ENCODE results near the gene AEBP2. TPM values are rescaled to one million over a fixed set of nuclear protein-coding genes. Genes with fewer than 3 reads are reported as not detected.

AEBP2 gene
- total and polyA plus RNA-seq, 2 of the 4 experiments (the other 2 are of a cell fraction) = 15.5 to 21.7 TPM

- H3K56ac ChIP-seq (ENCODE audit: extremely low read depth, insufficient read depth, low read length) = no peak overlapping the region
- POLR2A ChIA-PET (ENCODE audit: unreplicated experiment) = no interaction called here
- H2AK5ac ChIP-seq (ENCODE audit: low read depth, low read length) = no peak overlapping the region
Measured at GRCh38 chr12:19410211-19410610, 29.1 kb upstream of the AEBP2 start.

More at GRCh38 chr12:19410211-19410610, 29.1 kb upstream of the AEBP2 start:
- Histone ChIP-seq H3K27ac (ENCODE audit: insufficient read depth, low read length) (no peak overlapping the region), H3K4me1 (ENCODE audit: control insufficient read depth, insufficient read depth, low read length) (0 out of 2 replicates have a peak, but pooled peaks cover 3% of the 10 kb centered on the region), H2BK120ac (ENCODE audit: low read depth, low read length) (no peak overlapping the region), H3K14ac (replicated peaks; ENCODE audit: low read depth, low read length) (no peak overlapping the region), H3K27me3 (ENCODE audit: control insufficient read depth, insufficient read depth, low read length) (no peaks in the 10 kb centered on the region), H4K20me1 (ENCODE audit: insufficient read depth, low read length) (no peaks in the 10 kb centered on the region), H3K4me2 (ENCODE audit: low read depth, low read length) (no peak overlapping the region), H3K79me1 (ENCODE audit: low read depth in 1 of 2, low read length in 2 of 2) (no peaks in the 10 kb centered on the region), H3K4me3 (ENCODE audit: insufficient read depth, low read depth, low read length) (no peak overlapping the region), H4K91ac (ENCODE audit: insufficient read depth, low read depth, low read length) (no peak overlapping the region), H3K9me1 (ENCODE audit: insufficient read depth, low read length) (0 out of 2 replicates have a peak, but pooled peaks cover 3% of the 10 kb centered on the region), H3K9ac (ENCODE audit: low read depth, low read length) (no peak overlapping the region), H2BK20ac (ENCODE audit: low read depth, low read length) (no peak overlapping the region), H3K23ac (ENCODE audit: low read depth, low read length) (no peak overlapping the region), H3K4ac (ENCODE audit: low read depth, low read length) (no peak overlapping the region), H4K8ac (ENCODE audit: low read depth in 2 of 2, low read length in 2 of 2) (no peak overlapping the region), H2BK5ac (ENCODE audit: low read depth, low read length, poor library complexity, severe bottlenecking) (no peak overlapping the region), H2BK15ac (ENCODE audit: low read depth, low read length) (no peak overlapping the region), H2AK9ac (replicated peaks; ENCODE audit: low read depth, low read length, poor library complexity) (no peak overlapping the region), H4K5ac (ENCODE audit: low read depth, low read length) (no peak overlapping the region), H3K9me3 (ENCODE audit: control insufficient read depth, insufficient read depth, low read length) (no peaks in the 10 kb centered on the region), H3K36me3 (ENCODE audit: control insufficient read depth, insufficient read depth, low read length) (no peaks in the 10 kb centered on the region), H2AFZ (replicated peaks; ENCODE audit: low read length, poor library complexity) (no peak overlapping the region), H3K18ac (ENCODE audit: low read depth, low read length) (no peak overlapping the region)
- dilution Hi-C loops (cut with HindIII; ENCODE audit: low sequenced_read_pairs, unreplicated experiment) (no loop called here), intact Hi-C loops (cut with micrococcal nuclease) (no loop called here), in situ Hi-C loops (cut with MboI; ENCODE audit: low sequenced_read_pairs) (no loop called here)
- BruUV-seq (replicated peaks) = no TSS peak
- peak; percentile 46; the same call in 1 of the 2 replicates for ATAC-seq (ENCODE audit: low read depth)
- DNase-seq = no peak
- TF ChIP-seq RCOR1 (IDR thresholded peaks at IDR 0.05; ENCODE audit: insufficient replicate concordance, low read length) (no peak), POLR2A (IDR thresholded peaks at IDR 0.05; ENCODE audit: low read depth, low read length) (no peak), SMC3 (IDR thresholded peaks at IDR 0.05; ENCODE audit: low read depth, low read length) (no peak), BHLHE40 (IDR thresholded peaks at IDR 0.05; ENCODE audit: low read depth, low read length) (no peak), RFX5 (IDR thresholded peaks at IDR 0.05; ENCODE audit: low read depth, low read length) (no peak), NFE2L2 (IDR thresholded peaks at IDR 0.05; ENCODE audit: low read depth, low read length) (no peak), CEBPB (IDR thresholded peaks at IDR 0.05; ENCODE audit: low read depth, low read length) (no peak), RAD21 (IDR thresholded peaks at IDR 0.05; ENCODE audit: low read length) (no peak), FOS (IDR thresholded peaks at IDR 0.05; ENCODE audit: low read depth, low read length) (no peak), USF2 (IDR thresholded peaks at IDR 0.05; ENCODE audit: low read depth, low read length) (no peak), MXI1 (IDR thresholded peaks at IDR 0.05; ENCODE audit: borderline replicate concordance, low read depth, low read length) (no peak), MAZ (IDR thresholded peaks at IDR 0.05; ENCODE audit: borderline replicate concordance, low read depth, low read length) (no peak), MAFK (IDR thresholded peaks at IDR 0.05; ENCODE audit: low read depth, low read length) (no peak), ELK1 (IDR thresholded peaks at IDR 0.05; ENCODE audit: borderline replicate concordance, low read depth, low read length) (no peak)
- WGBS, 2 experiments (ENCODE audit: extremely low coverage in 2 of 2, insufficient read length in 1 of 2) = no CpG with 5 or more reads among the region's 6 CpGs
- CTCF ChIA-PET = no interaction called here

Data from IMR-90 (cell line).